Tibial artery (tissue), 4 donors: ENCODE measurements around the gene EZH2.

Experiments used
- DNase-seq, 2 donors: peaks; one replicate each; pipeline ENCODE4 v3.0.0-alpha.2; 2019
- H3K27ac ChIP-seq, 2 donors: fragments of 200-600 bp; sonication (generic) in 1 of 2; 1 replicate in 1 of 2; 2 replicates in 1 of 2; pipeline ENCODE4 v1.5.1; 2018 to 2019; ENCODE audit warnings: mild to moderate bottlenecking in 1 of 2
- H3K27me3 ChIP-seq, 2 donors: fragments of 200-600 bp; sonication (generic) in 1 of 2; one replicate each; pipeline versions ENCODE4 v1.5.1 to v1.6.0; 2016 to 2019
- H3K36me3 ChIP-seq, 3 donors: fragments of 200-600 bp; sonication (generic) in 2 of 3; one replicate each; pipeline ENCODE4 v1.5.1; 2016 to 2019; ENCODE audit warnings: mild to moderate bottlenecking in 2 of 3
- H3K4me1 ChIP-seq, 4 donors: fragments of 200-600 bp; sonication (generic) in 2 of 4; 1 replicate in 3 of 4; 2 replicates in 1 of 4; pipeline ENCODE4 v1.5.1; 2016 to 2019
- H3K4me3 ChIP-seq, 2 donors: fragments of 200-600 bp; sonication (generic) in 1 of 2; 1 replicate in 1 of 2; 2 replicates in 1 of 2; pipeline ENCODE4 v1.5.1; 2018 to 2019; ENCODE audit warnings: mild to moderate bottlenecking in 2 of 2
- H3K9me3 ChIP-seq, 3 donors: fragments of 200-600 bp; sonication (generic) in 1 of 3; one replicate each; pipeline ENCODE4 v1.5.1; 2016 to 2019
- intact Hi-C: fragments of 100-400 bp; cut with DNase I; formaldehyde crosslinking; loops from one replicate; pipeline ENCODE4 v1.15.0; 2023; ENCODE audit warnings: low total_unique reads
- TF ChIP-seq, protein P1 (sequence below), 2 experiments: fragments of 200-600 bp in 1 of 2; fragments of 450-650 bp in 1 of 2; IDR thresholded peaks; one replicate each; pipeline ENCODE4 v1.5.1; 2017 to 2019; ENCODE audit warnings: antibody characterized with exemption in 2 of 2, mild to moderate bottlenecking in 1 of 2, moderate library complexity in 1 of 2

EZH2 gene

DNA sequence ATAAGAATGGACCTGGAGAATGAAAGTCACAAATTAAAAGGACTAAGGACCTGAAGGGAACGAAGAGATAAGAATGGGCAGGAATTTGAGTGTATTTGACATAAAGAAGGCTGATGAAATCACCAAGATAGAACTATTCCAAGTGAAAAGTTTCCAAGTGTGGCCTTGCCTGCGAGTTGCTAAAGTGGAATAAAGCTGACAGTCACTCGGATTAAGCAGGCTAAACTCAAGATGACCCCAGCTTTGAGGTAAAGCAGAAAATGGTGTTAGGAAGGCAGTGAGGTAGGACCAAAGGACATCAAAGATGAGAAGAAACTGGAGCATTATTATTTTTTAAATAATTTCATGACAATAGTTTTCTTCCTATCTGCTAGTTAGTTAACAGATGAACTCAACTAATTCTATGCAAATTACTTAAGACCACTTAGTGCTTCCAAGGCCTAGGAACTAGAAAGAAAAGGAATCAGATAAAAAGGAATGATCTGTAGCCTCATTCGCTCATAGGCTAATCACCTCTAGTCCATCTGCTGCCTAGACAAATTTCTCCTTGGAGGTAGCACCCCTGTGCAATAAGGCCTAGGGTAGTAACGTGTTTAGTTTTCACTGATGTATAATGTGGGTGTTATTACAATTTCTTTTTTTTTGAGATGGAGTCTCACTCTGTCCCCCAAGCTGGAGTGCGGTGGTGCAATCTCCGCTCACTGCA, 34.5 kb downstream of the EZH2 start:
- Histone ChIP-seq H3K9me3 (no peaks in the 10 kb centered on the region), H3K4me1 (no peaks in the 10 kb centered on the region), H3K4me3 (no peak overlapping the region), H3K36me3 (no peaks in the 10 kb centered on the region), H3K27me3 (no peaks in the 10 kb centered on the region), H3K27ac (no peak overlapping the region)
- intact Hi-C loops, result no loop called here
- DNase-seq, result no peak
- TF ChIP-seq, protein P1, sequence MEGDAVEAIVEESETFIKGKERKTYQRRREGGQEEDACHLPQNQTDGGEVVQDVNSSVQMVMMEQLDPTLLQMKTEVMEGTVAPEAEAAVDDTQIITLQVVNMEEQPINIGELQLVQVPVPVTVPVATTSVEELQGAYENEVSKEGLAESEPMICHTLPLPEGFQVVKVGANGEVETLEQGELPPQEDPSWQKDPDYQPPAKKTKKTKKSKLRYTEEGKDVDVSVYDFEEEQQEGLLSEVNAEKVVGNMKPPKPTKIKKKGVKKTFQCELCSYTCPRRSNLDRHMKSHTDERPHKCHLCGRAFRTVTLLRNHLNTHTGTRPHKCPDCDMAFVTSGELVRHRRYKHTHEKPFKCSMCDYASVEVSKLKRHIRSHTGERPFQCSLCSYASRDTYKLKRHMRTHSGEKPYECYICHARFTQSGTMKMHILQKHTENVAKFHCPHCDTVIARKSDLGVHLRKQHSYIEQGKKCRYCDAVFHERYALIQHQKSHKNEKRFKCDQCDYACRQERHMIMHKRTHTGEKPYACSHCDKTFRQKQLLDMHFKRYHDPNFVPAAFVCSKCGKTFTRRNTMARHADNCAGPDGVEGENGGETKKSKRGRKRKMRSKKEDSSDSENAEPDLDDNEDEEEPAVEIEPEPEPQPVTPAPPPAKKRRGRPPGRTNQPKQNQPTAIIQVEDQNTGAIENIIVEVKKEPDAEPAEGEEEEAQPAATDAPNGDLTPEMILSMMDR (IDR thresholded peaks at IDR 0.05), result no peak

DNA sequence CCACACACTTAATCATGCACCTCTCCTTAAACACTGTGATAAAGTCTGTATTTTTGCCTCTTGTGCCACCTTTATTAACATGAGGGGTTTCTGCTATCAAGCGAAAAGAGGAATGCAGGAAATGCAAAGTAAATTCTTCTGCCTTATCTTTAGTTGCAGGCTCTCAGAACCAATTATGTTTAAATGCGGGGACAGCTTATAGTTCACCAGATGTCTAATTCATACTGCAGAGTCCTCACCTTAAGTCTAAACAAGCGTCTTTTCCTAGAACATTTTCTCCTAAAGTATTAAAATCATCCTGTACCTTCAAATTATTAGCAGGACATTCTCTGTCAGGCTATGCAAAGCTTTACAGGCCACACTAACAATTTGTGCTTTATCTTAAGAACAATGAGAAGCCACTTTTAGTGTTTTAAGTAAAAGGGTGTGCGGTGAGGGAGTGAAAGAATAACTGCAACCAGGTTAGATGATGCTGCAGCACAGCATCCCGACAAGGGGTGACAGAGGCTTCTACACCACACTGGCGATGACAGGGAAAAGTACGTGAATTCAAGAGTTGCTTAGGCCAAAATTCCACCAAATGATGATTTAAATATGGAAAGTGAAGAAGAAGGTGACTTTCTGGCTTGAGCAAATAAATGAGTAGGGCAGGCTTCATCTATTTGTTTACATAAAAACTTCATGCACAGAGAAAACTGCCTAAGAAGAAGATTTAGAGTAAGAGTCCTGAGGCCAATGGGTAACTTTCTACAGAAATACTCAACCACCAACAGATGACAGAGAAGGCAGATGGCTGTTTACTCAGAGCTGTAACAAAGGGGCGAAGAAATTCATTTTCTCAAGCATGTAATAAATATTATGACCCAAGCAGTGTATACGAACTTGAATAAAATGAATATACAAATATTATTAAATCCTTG, 36.0 kb downstream of the EZH2 start:
- no peaks in the 10 kb centered on the region for H3K4me1 ChIP-seq
- TF ChIP-seq, protein P1 (IDR thresholded peaks at IDR 0.05), result no peak
- no peaks in the 10 kb centered on the region for H3K36me3 ChIP-seq
- H3K4me3 ChIP-seq, result no peak overlapping the region
- H3K27me3 ChIP-seq, result no peaks in the 10 kb centered on the region
- no peak for DNase-seq
- no peak overlapping the region for H3K27ac ChIP-seq
- H3K9me3 ChIP-seq, result no peaks in the 10 kb centered on the region
- intact Hi-C loops, result no loop called here

DNA sequence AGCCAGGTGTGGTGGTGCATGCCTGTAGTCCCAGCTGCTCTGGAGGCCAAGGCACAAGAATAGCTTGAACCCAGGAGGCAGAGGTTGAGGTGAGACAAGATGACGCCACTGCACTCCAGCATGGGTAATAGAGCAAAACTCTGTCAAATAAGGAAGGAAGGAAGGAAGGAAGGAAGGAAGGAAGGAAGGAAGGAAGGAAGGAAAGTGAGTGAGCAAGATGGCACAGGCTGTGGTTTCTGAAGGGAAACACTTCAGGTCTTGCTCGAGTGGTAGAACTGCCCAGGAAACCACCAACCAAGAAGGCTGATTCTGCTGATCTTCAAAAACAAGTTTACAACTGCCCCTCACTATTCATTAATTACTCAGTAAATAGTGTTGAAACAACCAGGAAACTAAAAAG, 45.2 kb downstream of the EZH2 start:
- Histone ChIP-seq H3K4me3 (no peak overlapping the region), H3K27me3 (no peaks in the 10 kb centered on the region), H3K4me1 (no peaks in the 10 kb centered on the region), H3K36me3 (no peaks in the 10 kb centered on the region), H3K27ac (no peak overlapping the region), H3K9me3 (no peaks in the 10 kb centered on the region)
- no peak for DNase-seq
- intact Hi-C loops, result no loop called here
- TF ChIP-seq, protein P1 (IDR thresholded peaks at IDR 0.05), result no peak

DNA sequence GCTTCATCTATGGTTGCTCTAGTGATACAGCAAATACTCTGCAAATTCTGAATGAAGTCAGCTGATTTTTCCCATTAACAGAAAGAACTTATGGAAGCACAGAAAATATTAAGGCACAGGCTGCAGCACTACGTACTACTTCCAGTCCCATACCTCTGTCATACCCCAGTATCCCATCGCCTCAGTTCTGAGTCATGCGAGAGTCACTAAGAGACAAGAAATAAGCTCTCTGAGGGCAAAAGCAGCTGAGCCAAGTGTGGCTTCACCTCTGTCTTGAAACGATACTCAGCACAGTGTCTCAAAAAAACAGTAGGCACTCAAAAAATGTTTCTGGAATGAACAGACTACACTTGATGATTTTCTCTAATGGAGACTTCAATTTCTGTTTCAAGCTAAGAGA, 48.2 kb downstream of the EZH2 start:
- Histone ChIP-seq H3K9me3 (no peaks in the 10 kb centered on the region), H3K4me1 (no peaks in the 10 kb centered on the region), H3K27ac (no peak overlapping the region), H3K36me3 (no peaks in the 10 kb centered on the region), H3K27me3 (no peaks in the 10 kb centered on the region), H3K4me3 (no peak overlapping the region)
- no peak for DNase-seq
- TF ChIP-seq, protein P1 (IDR thresholded peaks at IDR 0.05), result no peak
- intact Hi-C loops, result no loop called here

DNA sequence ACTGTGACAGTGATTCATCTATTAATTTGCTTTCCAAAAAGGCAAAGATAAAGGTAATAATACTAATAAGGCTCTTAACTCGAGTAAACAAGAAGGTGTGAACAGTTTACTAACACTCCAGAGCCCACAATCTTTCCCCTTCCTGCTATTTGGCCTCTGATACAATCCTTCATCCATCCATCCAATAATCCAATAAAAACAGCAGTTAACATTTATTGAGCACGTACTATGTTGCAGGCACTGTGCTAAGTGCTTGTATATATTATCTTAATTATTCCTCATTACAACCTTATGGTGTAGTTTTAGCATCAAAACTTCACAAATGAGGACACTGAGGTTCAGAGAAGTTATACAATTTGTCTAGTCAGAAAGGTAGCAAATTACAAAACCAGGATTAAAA, 49.5 kb downstream of the EZH2 start:
- Histone ChIP-seq H3K4me1 (no peaks in the 10 kb centered on the region), H3K27me3 (no peaks in the 10 kb centered on the region), H3K27ac (no peak overlapping the region), H3K4me3 (no peak overlapping the region), H3K36me3 (no peaks in the 10 kb centered on the region), H3K9me3 (no peaks in the 10 kb centered on the region)
- TF ChIP-seq, protein P1 (IDR thresholded peaks at IDR 0.05), result no peak
- DNase-seq, result no peak
- intact Hi-C loops, result no loop called here
